Neural crest cell (in vitro differentiated cells): ENCODE data around the gene CHDH. TPM values are rescaled to one million over a fixed set of nuclear protein-coding genes. Genes with fewer than 3 reads are reported as not detected.

Source experiments
- DNase-seq: peaks from one replicate; pipeline ENCODE4 v3.0.0; 2021; ENCODE audit warnings: low read depth, mixed read lengths, low spot score
- H3K27ac Mint-ChIP-seq: one replicate; pipeline ENCODE4 v1.8.0; 2021; ENCODE audit warnings: mild to moderate bottlenecking, mixed read lengths; ENCODE audit not compliant: unreplicated experiment
- H3K27me3 Mint-ChIP-seq: 2 replicates; pipeline ENCODE4 v1.8.0; 2021; ENCODE audit warnings: low read depth, mild to moderate bottlenecking, mixed read lengths
- H3K36me3 Mint-ChIP-seq: 2 replicates; pipeline ENCODE4 v1.8.0; 2021; ENCODE audit warnings: low read depth, mild to moderate bottlenecking, mixed read lengths
- H3K4me1 Mint-ChIP-seq: 2 replicates; pipeline ENCODE4 v1.8.0; 2021; ENCODE audit warnings: mixed read lengths
- H3K4me3 Mint-ChIP-seq: one replicate; pipeline ENCODE4 v1.8.0; 2021; ENCODE audit warnings: mild to moderate bottlenecking, mixed read lengths
- H3K9me3 Mint-ChIP-seq: 2 replicates; pipeline ENCODE4 v1.8.0; 2021; ENCODE audit warnings: mixed read lengths
- CTCF ChIP-seq: fragments of 200-600 bp; sonication (generic); conservative IDR thresholded peaks from 2 replicates; pipeline ENCODE4 v1.5.0; 2021; ENCODE audit warnings: antibody characterized with exemption, mild to moderate bottlenecking
- total RNA-seq: library from RNA; stranded (reverse); gene quantifications from 2 replicates; pipeline ENCODE4 v1.2.1, GENCODE V29; 2021

The CHDH gene
- total RNA-seq, 1 donor from 2014 or later = 3.0 TPM

GRCh38 chr3:53819163-53819868 lies 26.9 kb downstream of the CHDH start:
- H3K27ac Mint-ChIP-seq = no peak overlapping the region
- no peaks in the 10 kb centered on the region for H3K36me3 Mint-ChIP-seq
- no peaks in the 10 kb centered on the region for H3K9me3 Mint-ChIP-seq
- no peak overlapping the region for H3K4me3 Mint-ChIP-seq
- no peaks in the 10 kb centered on the region for H3K4me1 Mint-ChIP-seq
- no peak for TF ChIP-seq CTCF
- H3K27me3 Mint-ChIP-seq = no peaks in the 10 kb centered on the region
- no peak for DNase-seq

- Mint-ChIP-seq H3K27ac (no peak overlapping the region), H3K9me3 (no peaks in the 10 kb centered on the region), H3K4me1 (no peaks in the 10 kb centered on the region), H3K4me3 (no peak overlapping the region), H3K27me3 (no peaks in the 10 kb centered on the region), H3K36me3 (no peaks in the 10 kb centered on the region)
- no peak for DNase-seq
- TF ChIP-seq CTCF = no peak
These were observed 27.7 kb downstream of the CHDH start for GRCh38 chr3:53818221-53819162.

- Mint-ChIP-seq H3K9me3 (no peaks in the 10 kb centered on the region), H3K4me1 (no peaks in the 10 kb centered on the region), H3K4me3 (no peak overlapping the region), H3K27me3 (no peaks in the 10 kb centered on the region), H3K36me3 (no peaks in the 10 kb centered on the region), H3K27ac (no peak overlapping the region)
- TF ChIP-seq CTCF = no peak
- no peak for DNase-seq
These were observed 28.4 kb downstream of the CHDH start for GRCh38 chr3:53817809-53818208.

- Mint-ChIP-seq H3K27ac (no peak overlapping the region), H3K36me3 (no peaks in the 10 kb centered on the region), H3K9me3 (no peaks in the 10 kb centered on the region), H3K4me3 (no peak overlapping the region), H3K4me1 (peaks cover 3% of the 10 kb centered on the region), H3K27me3 (no peaks in the 10 kb centered on the region)
- no peak for TF ChIP-seq CTCF
- no peak for DNase-seq
These were observed 29.0 kb downstream of the CHDH start for GRCh38 chr3:53817211-53817610.

- H3K9me3 Mint-ChIP-seq = no peaks in the 10 kb centered on the region
- H3K36me3 Mint-ChIP-seq = no peaks in the 10 kb centered on the region
- DNase-seq = no peak
- H3K27ac Mint-ChIP-seq = no peak overlapping the region
- TF ChIP-seq CTCF = no peak
- H3K4me1 Mint-ChIP-seq = peaks cover 3% of the 10 kb centered on the region
- no peak overlapping the region for H3K4me3 Mint-ChIP-seq
- H3K27me3 Mint-ChIP-seq = no peaks in the 10 kb centered on the region
These were observed 29.8 kb downstream of the CHDH start for GRCh38 chr3:53816425-53816824.
